Osteoblast (primary cell): ENCODE measurements around the gene LLCFC1. TPM values are rescaled to one million over a fixed set of nuclear protein-coding genes. Genes with fewer than 3 reads are reported as not detected.

Source experiments
- DNase-seq: peaks from one replicate; pipeline ENCODE4 v3.0.0; 2011; ENCODE audit warnings: low spot score, mixed read lengths; ENCODE audit not compliant: insufficient read length; ENCODE audit errors: missing footprints
- H2AFZ ChIP-seq: 2 replicates; pipeline ENCODE4 v1.6.0; 2011; ENCODE audit warnings: mild to moderate bottlenecking, low read length
- H3K27ac ChIP-seq: 2 replicates; pipeline ENCODE4 v1.5.1; 2011; ENCODE audit warnings: mild to moderate bottlenecking, low read depth, low read length, moderate library complexity
- H3K27me3 ChIP-seq: 2 replicates; pipeline ENCODE4 v1.6.0; 2012; ENCODE audit warnings: mild to moderate bottlenecking, control low read depth, inconsistent platforms, low read length, moderate library complexity; ENCODE audit not compliant: insufficient read depth
- H3K36me3 ChIP-seq: 2 replicates; pipeline ENCODE4 v1.5.1; 2011; ENCODE audit warnings: mild to moderate bottlenecking, low read length, control low read depth, moderate library complexity; ENCODE audit not compliant: insufficient read depth
- H3K4me1 ChIP-seq: 2 replicates; pipeline ENCODE4 v1.5.1; 2011; ENCODE audit warnings: mild to moderate bottlenecking, low read length, control low read depth, moderate library complexity; ENCODE audit not compliant: insufficient read depth
- H3K4me2 ChIP-seq: 2 replicates; pipeline ENCODE4 v1.6.0; 2011; ENCODE audit warnings: mild to moderate bottlenecking, low read length; ENCODE audit not compliant: insufficient read depth
- H3K4me3 ChIP-seq: fragments of 200-600 bp; sonication (generic); 3 replicates; pipeline ENCODE4 v1.5.1; 2012; ENCODE audit warnings: mild to moderate bottlenecking, low read length, inconsistent platforms; ENCODE audit not compliant: insufficient read depth
- H3K79me2 ChIP-seq: 2 replicates; pipeline ENCODE4 v1.6.0; 2012; ENCODE audit warnings: mild to moderate bottlenecking, low read length, control low read depth, inconsistent platforms; ENCODE audit not compliant: insufficient read depth
- H3K9me3 ChIP-seq: 2 replicates; pipeline ENCODE4 v1.5.1; 2011; ENCODE audit warnings: low read depth, low read length, control low read depth
- H4K20me1 ChIP-seq: 2 replicates; pipeline ENCODE4 v1.6.0; 2012; ENCODE audit warnings: mild to moderate bottlenecking, low read length, control low read depth; ENCODE audit not compliant: insufficient read depth
- CTCF ChIP-seq: IDR thresholded peaks from 2 replicates; pipeline ENCODE4 v1.5.1; 2011; ENCODE audit warnings: mild to moderate bottlenecking, low read depth, low read length, moderate library complexity; ENCODE audit errors: extremely low read depth
- total RNA-seq: library from RNA; depleted of rRNA; stranded (reverse); fragments of >200 nt; gene quantifications from 2 replicates; pipeline ENCODE4 v1.2.3, GENCODE V29; 2012

LLCFC1 gene
- total RNA-seq, 1 donor: not detected

DNA sequence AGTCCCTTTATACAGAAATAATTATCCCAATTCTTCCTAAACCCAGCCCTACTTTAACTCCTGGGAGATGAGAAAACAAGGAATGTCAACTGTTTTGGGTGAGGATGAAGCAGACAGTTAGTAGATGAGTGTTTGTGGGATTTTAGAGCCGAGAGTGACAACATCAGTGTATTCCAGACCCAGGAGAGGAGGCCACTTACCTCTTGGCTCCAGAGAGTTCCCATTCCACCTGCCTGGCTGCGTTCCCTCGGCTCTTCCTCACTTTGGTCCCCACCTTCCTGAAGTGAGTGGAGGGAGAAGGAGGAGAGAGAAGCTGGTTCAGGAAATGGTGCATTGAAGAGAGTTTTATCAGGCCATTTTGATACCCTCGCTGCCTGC lies 22.3 kb downstream of the LLCFC1 start:
- Histone ChIP-seq H3K27ac (no peak overlapping the region), H3K79me2 (no peaks in the 10 kb centered on the region), H3K4me2 (no peak overlapping the region), H3K27me3 (no peaks in the 10 kb centered on the region), H4K20me1 (no peaks in the 10 kb centered on the region), H2AFZ (no peak overlapping the region), H3K9me3 (no peaks in the 10 kb centered on the region), H3K4me3 (no peak overlapping the region), H3K36me3 (no peaks in the 10 kb centered on the region), H3K4me1 (no peaks in the 10 kb centered on the region)
- no peak for DNase-seq
- TF ChIP-seq CTCF: no peak

GRCh38 chr7:142961973-142962926 lies 23.0 kb downstream of the LLCFC1 start, which contains the start of gene KEL:
KEL (minus strand) TSS chr7:142962363; CDS start chr7:142962206, 157 bp downstream.
- H3K79me2 ChIP-seq: no peaks in the 10 kb centered on the region
- DNase-seq: no peak

GRCh38 chr7:142962991-142963390 lies 23.7 kb downstream of the LLCFC1 start:
- Histone ChIP-seq H3K4me1 (no peaks in the 10 kb centered on the region), H3K36me3 (no peaks in the 10 kb centered on the region), H2AFZ (no peak overlapping the region), H3K79me2 (no peaks in the 10 kb centered on the region), H3K4me2 (no peak overlapping the region), H3K4me3 (no peak overlapping the region), H4K20me1 (no peaks in the 10 kb centered on the region), H3K27ac (no peak overlapping the region), H3K27me3 (no peaks in the 10 kb centered on the region), H3K9me3 (no peaks in the 10 kb centered on the region)
- no peak for TF ChIP-seq CTCF
- no peak for DNase-seq

More at GRCh38 chr7:142961973-142962926, 23.0 kb downstream of the LLCFC1 start, which contains the start of gene KEL:
- H3K36me3 ChIP-seq: no peaks in the 10 kb centered on the region
- no peak within 1 kb of the TSS for H3K4me3 ChIP-seq
- no peak within 1 kb of the TSS for H2AFZ ChIP-seq
- H3K27ac ChIP-seq: no peak within 1 kb of the TSS
- no peaks in the 10 kb centered on the region for H3K27me3 ChIP-seq
- no peaks in the 10 kb centered on the region for H3K4me1 ChIP-seq
- no peak within 1 kb of the TSS for H3K4me2 ChIP-seq
- no peaks in the 10 kb centered on the region for H4K20me1 ChIP-seq
- H3K9me3 ChIP-seq: no peaks in the 10 kb centered on the region
- TF ChIP-seq CTCF: no peak

- Histone ChIP-seq H3K27me3 (no peaks in the 10 kb centered on the region), H3K4me1 (no peaks in the 10 kb centered on the region), H4K20me1 (no peaks in the 10 kb centered on the region), H2AFZ (no peak overlapping the region), H3K27ac (no peak overlapping the region), H3K4me2 (no peak overlapping the region), H3K9me3 (no peaks in the 10 kb centered on the region), H3K36me3 (no peaks in the 10 kb centered on the region), H3K4me3 (no peak overlapping the region), H3K79me2 (no peaks in the 10 kb centered on the region)
- no peak for DNase-seq
- no peak for TF ChIP-seq CTCF
Observed at GRCh38 chr7:142963993-142964392, 24.7 kb downstream of the LLCFC1 start.
